Loucy (cell line): ENCODE data around the gene FGR.

ENCODE experiments used
- H2AFZ ChIP-seq: fragments of 200-600 bp; sonication (generic); 2 replicates; pipeline ENCODE4 v1.6.0; 2016; ENCODE audit warnings: antibody characterized with exemption, mild to moderate bottlenecking, low read length, moderate library complexity
- H3F3A ChIP-seq: fragments of 200-600 bp; 2 replicates; pipeline ENCODE4 v1.6.0; 2016; ENCODE audit warnings: antibody characterized with exemption, low read depth, mild to moderate bottlenecking
- H3K27me3 ChIP-seq: fragments of 200-600 bp; sonication (generic); 2 replicates; pipeline ENCODE4 v1.6.1; 2014; ENCODE audit warnings: low read length, mild to moderate bottlenecking; ENCODE audit not compliant: insufficient read depth, poor library complexity, severe bottlenecking
- H3K36me3 ChIP-seq: fragments of 200-600 bp; sonication (generic); 2 replicates; pipeline ENCODE4 v1.6.1; 2016; ENCODE audit warnings: low read length; ENCODE audit not compliant: insufficient read depth
- H3K4me1 ChIP-seq: fragments of 200-600 bp; sonication (generic); 2 replicates; pipeline ENCODE4 v1.5.1; 2014; ENCODE audit warnings: low read length, mild to moderate bottlenecking; ENCODE audit not compliant: insufficient read depth, poor library complexity, severe bottlenecking
- H3K4me2 ChIP-seq: fragments of 200-600 bp; sonication (generic); 2 replicates; pipeline ENCODE4 v1.6.0; 2014; ENCODE audit warnings: antibody characterized with exemption, low read length, low read depth, mild to moderate bottlenecking; ENCODE audit not compliant: poor library complexity, severe bottlenecking
- H3K4me3 ChIP-seq: fragments of 200-600 bp; sonication (generic); 2 replicates; pipeline ENCODE4 v1.5.1; 2014; ENCODE audit warnings: low read length, mild to moderate bottlenecking, mixed read lengths; ENCODE audit not compliant: poor library complexity, severe bottlenecking
- H3K79me2 ChIP-seq: fragments of 200-600 bp; sonication (generic); 2 replicates; pipeline ENCODE4 v1.6.1; 2014; ENCODE audit warnings: low read length; ENCODE audit not compliant: insufficient read depth
- H3K9ac ChIP-seq: fragments of 200-600 bp; sonication (generic); 2 replicates; pipeline ENCODE4 v1.6.0; 2014; ENCODE audit warnings: mild to moderate bottlenecking, low read depth, low read length, moderate library complexity; ENCODE audit not compliant: poor library complexity, severe bottlenecking
- H3K9me2 ChIP-seq: fragments of 200-600 bp; sonication (generic); replicated peaks from 2 replicates; pipeline ENCODE4 v1.6.1; 2016; ENCODE audit warnings: low read depth, low read length, mixed read lengths
- H3K9me3 ChIP-seq: fragments of 200-600 bp; sonication (generic); 2 replicates; pipeline ENCODE4 v1.6.1; 2014; ENCODE audit warnings: mild to moderate bottlenecking, antibody characterized with exemption, low read length, low read depth; ENCODE audit not compliant: insufficient read depth
- H4K20me1 ChIP-seq: fragments of 200-600 bp; sonication (generic); 2 replicates; pipeline ENCODE4 v1.6.0; 2014; ENCODE audit warnings: antibody characterized with exemption, low read length, mild to moderate bottlenecking; ENCODE audit not compliant: insufficient read depth, poor library complexity, severe bottlenecking
- EZH2phosphoT487 ChIP-seq: fragments of 200-600 bp; IDR thresholded peaks from 2 replicates; pipeline ENCODE4 v1.6.1; 2018; ENCODE audit warnings: antibody characterized with exemption, mild to moderate bottlenecking, moderate library complexity, borderline replicate concordance
- TF ChIP-seq, protein P1 (sequence below): fragments of 200-600 bp; sonication (generic); conservative IDR thresholded peaks from 2 replicates; pipeline ENCODE4 v1.5.1; 2014; ENCODE audit warnings: mild to moderate bottlenecking, antibody characterized with exemption, low read length

FGR gene

GRCh38 chr1:27614625-27615344, 20.2 kb downstream of the FGR start:
- Histone ChIP-seq H3K4me3 (no peak overlapping the region), H3K4me1 (peaks cover 35% of the 10 kb centered on the region)

GRCh38 chr1:27614043-27614624, 20.9 kb downstream of the FGR start:
- no peaks in the 10 kb centered on the region for H3K36me3 ChIP-seq
- H3K9ac ChIP-seq, result no peak overlapping the region
- no peaks in the 10 kb centered on the region for H3K79me2 ChIP-seq
- TF ChIP-seq, protein P1, sequence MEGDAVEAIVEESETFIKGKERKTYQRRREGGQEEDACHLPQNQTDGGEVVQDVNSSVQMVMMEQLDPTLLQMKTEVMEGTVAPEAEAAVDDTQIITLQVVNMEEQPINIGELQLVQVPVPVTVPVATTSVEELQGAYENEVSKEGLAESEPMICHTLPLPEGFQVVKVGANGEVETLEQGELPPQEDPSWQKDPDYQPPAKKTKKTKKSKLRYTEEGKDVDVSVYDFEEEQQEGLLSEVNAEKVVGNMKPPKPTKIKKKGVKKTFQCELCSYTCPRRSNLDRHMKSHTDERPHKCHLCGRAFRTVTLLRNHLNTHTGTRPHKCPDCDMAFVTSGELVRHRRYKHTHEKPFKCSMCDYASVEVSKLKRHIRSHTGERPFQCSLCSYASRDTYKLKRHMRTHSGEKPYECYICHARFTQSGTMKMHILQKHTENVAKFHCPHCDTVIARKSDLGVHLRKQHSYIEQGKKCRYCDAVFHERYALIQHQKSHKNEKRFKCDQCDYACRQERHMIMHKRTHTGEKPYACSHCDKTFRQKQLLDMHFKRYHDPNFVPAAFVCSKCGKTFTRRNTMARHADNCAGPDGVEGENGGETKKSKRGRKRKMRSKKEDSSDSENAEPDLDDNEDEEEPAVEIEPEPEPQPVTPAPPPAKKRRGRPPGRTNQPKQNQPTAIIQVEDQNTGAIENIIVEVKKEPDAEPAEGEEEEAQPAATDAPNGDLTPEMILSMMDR, result no peak
- TF ChIP-seq EZH2phosphoT487, result no peak
- H4K20me1 ChIP-seq, result no peaks in the 10 kb centered on the region
- H3K9me2 ChIP-seq, result no peaks in the 10 kb centered on the region
- H2AFZ ChIP-seq, result no peak overlapping the region
- H3F3A ChIP-seq, result peaks cover 7% of the 10 kb centered on the region; the same call in 1 of the 2 replicates
- no peaks in the 10 kb centered on the region for H3K9me3 ChIP-seq
- no peak overlapping the region for H3K4me3 ChIP-seq
- peaks cover 37% of the 10 kb centered on the region for H3K4me1 ChIP-seq
- H3K4me2 ChIP-seq, result no peak overlapping the region
- H3K27me3 ChIP-seq, result no peaks in the 10 kb centered on the region

More at GRCh38 chr1:27614625-27615344, 20.2 kb downstream of the FGR start:
- Histone ChIP-seq H3K9ac (no peak overlapping the region), H3K9me3 (no peaks in the 10 kb centered on the region), H4K20me1 (no peaks in the 10 kb centered on the region), H3K79me2 (no peaks in the 10 kb centered on the region), H3K9me2 (no peaks in the 10 kb centered on the region), H3F3A (peaks cover 7% of the 10 kb centered on the region; the same call in 1 of the 2 replicates), H3K4me2 (no peak overlapping the region), H3K27me3 (no peaks in the 10 kb centered on the region), H2AFZ (no peak overlapping the region), H3K36me3 (no peaks in the 10 kb centered on the region)
- TF ChIP-seq, protein P1, result no peak
- TF ChIP-seq EZH2phosphoT487, result no peak

- H2AFZ ChIP-seq, result no peak overlapping the region
- no peaks in the 10 kb centered on the region for H4K20me1 ChIP-seq
- TF ChIP-seq EZH2phosphoT487, result no peak
- TF ChIP-seq, protein P1, result no peak
- no peak overlapping the region for H3K4me2 ChIP-seq
- H3K27me3 ChIP-seq, result no peaks in the 10 kb centered on the region
- H3K9me3 ChIP-seq, result no peaks in the 10 kb centered on the region
- no peaks in the 10 kb centered on the region for H3K79me2 ChIP-seq
- peaks cover 35% of the 10 kb centered on the region for H3K4me1 ChIP-seq
- no peak overlapping the region for H3K9ac ChIP-seq
- no peaks in the 10 kb centered on the region for H3K36me3 ChIP-seq
- H3F3A ChIP-seq, result peaks cover 2% of the 10 kb centered on the region; the same call in 1 of the 2 replicates
- H3K4me3 ChIP-seq, result no peak overlapping the region
- H3K9me2 ChIP-seq, result no peaks in the 10 kb centered on the region
These were observed 22.3 kb downstream of the FGR start for GRCh38 chr1:27612718-27613117.
